ENCODE results near the gene KCNQ4. TPM values are rescaled to one million over a fixed set of nuclear protein-coding genes. Genes with fewer than 3 reads are reported as not detected.

The KCNQ4 gene
- polyA plus RNA-seq, 1 donor, result 2.0 TPM

DNA sequence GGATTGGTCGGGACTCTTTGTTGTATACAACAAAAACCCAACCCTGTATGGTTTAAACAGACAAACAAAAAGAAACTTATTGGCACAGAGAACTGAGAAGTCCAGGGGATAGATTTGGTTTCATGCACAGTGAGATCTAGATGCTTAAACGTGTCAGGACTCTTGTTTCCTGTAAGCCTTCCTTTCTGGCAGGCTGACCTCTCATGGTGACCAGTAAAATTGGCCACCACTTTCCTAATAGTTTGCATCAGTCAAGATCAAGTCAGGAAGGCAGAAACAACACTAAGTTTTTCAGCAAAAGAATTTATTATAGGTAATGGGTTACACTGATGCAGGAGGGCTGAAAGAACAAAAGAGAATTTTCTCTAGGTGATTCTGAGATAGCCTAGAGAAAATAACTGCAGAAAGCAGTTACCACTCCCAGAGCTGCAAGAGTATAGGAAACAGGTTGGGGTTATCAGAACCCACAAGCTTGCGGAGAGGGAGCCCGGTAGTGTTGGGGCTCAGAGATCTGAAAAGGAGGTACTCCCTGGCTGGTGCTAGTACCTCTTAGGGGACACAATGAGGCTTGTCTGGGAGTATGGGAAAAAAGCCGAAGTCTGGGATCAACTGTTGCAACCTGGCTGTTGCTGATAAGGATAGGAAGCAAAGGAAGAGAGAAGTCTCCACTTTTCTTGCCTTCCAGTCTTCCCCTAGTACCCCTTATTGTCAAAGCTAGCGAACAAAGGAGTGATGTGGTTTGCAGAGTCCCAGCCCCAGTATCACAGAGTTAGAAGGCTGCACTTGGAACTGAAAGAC is 57.1 kb downstream of the KCNQ4 start:
- DNase-seq, result no peak

DNA sequence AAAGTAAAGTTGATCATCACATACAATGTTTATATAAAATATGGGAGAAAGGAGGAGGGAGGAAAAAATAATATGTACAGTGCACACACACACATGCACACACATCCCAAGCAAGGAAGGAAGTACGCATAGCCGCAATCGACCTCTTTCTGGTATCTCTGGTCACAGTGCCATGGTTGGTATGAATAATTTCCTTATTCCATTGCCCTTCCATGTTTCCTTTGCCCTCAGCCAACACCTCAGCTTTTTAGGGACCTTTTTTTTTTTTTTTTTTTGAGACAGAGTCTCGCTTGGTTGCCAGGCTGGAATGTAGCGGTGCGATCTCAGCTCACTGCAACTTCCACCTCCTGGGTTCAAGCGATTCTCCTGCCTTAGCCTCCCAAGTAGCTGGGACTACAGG is 58.0 kb downstream of the KCNQ4 start:
- no peak for DNase-seq

- no peak for DNase-seq
Observed at GRCh38 chr1:40842207-40842606, 58.6 kb downstream of the KCNQ4 start.

DNA sequence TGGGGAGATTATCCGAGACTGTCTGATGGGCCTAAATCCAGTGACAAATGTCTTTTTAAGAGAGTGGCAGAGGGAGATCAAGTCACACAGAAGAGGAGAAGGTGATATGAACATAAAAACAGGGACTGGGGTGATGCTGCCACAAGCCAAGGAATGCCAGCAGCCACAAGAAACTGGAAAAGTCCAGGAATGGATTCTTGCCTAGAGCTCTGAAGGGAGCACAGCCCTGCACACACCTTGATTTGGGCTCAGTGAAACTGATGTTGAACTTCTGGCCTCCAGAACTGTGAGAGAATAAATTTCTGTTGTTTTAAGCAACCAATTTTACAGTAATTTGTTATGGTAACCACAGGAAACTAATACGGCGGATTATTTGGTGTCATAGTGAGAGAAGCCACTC is 59.1 kb downstream of the KCNQ4 start:
- no peak for DNase-seq

- DNase-seq, result no peak
Observed at GRCh38 chr1:40844079-40844478, 60.5 kb downstream of the KCNQ4 start.

- DNase-seq, result no peak
Observed at GRCh38 chr1:40844887-40845878, 61.6 kb downstream of the KCNQ4 start.

DNA sequence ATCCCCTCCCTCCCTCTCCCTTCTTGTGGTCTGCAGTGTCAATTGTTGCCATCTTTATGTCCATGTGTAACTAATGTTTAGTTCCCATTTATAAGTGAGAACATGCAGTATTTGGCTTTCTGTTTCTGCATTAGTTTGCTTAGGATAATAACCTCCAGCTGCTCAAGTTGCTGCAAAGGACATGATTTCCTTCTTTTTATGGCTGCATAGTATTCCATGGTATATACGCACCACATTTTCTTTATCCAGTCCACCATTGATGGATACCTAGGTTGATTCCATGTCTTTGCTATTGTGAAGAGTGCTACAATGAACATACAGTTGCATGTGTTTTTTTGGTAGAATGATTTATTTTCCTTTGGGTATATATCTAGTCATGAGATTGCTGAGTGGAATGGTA is 62.3 kb downstream of the KCNQ4 start:
- DNase-seq, result no peak

DNA sequence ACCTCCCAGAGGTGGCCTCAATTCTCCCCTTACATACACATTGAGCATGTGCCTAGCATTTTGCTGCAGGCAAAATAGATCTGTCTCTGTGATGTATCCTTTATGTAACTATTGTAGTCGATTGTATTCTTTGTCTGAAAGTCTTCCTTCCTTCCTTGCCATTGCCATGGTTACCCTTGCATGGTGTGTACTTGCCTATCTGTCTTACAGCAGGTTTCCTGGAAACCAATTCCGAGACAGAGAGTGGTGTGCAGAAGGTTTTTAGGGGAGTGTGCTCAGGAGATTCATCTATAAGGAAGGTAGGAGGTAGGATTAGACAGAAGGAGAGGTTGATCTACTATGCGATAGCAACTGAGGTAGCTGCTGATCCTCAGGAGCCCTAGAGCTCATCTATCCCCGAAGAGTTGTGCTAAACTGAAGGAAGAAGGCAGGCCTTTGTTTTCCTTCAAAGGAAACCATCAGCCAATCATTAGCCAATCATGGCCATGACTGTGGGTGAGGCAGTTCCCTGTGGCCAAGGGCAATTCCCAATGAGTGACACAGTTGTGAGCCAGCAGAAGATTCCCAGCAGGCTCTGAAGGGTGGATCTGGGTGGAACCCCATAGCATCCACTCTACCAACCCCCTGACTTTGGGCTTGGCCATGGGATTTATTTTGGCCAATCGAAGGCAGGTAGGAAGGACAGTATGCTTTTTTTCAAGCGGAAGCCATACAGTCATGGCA is 63.6 kb downstream of the KCNQ4 start:
- no peak for DNase-seq

GRCh38 chr1:40848530-40849189 is 65.1 kb downstream of the KCNQ4 start:
- peak; percentile 66 for DNase-seq

DNA sequence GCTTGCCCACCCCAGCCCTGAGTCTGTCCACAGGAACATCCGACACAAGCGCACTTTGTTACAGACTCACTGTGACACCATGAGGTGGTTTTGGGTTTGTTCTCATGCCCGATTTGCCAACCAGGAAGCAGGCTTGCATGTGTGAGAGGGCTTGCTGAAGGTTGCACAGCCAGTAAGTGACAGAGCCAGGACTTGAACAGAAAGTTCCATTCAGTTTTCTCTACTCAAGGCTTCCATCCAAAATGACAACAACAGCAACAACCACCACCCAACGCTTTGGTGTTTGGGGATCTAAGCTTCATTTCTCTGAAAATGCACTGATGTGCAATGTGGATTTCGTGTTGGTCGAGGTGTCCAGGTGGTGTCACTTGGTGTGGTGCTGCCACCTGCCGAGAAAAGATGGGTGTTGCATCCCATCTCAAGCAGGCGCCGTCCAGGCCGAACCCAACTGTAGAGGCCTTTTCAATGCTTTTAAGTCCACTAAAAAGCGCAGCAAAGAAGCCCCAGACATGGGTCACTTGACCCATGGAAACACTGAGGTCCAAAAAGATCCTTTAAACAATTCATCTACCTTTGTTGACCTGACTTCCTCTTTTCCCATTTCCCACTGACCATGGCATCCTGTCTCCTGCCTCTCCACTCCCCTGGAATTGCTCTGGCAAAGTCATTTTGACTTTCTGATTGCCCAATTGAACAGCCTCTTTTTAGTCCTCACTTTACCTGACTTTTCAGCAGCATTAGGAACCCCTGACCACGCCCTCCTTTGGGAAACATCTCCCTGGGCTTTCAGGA is 66.4 kb downstream of the KCNQ4 start:
- peak; percentile 67 for DNase-seq

DNA sequence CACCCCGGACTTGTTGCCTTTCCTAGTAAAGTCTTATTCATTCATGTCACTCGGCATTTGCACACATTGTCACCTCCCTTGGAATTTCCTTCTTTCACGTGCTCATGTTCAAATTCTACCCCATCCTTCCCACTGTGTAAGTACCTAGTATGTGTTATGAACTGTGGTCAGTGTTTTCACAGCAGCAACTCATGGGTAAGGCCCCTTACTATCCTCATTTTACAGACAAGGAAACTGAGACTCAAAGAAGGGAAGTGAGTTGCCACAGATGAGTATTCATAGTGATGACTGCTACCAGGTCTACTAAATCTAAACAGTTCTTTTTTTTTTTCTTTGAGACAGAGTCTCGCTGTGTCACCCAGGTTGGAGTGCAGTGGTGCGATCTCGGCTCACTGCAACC is 68.1 kb downstream of the KCNQ4 start:
- no peak for DNase-seq

DNA sequence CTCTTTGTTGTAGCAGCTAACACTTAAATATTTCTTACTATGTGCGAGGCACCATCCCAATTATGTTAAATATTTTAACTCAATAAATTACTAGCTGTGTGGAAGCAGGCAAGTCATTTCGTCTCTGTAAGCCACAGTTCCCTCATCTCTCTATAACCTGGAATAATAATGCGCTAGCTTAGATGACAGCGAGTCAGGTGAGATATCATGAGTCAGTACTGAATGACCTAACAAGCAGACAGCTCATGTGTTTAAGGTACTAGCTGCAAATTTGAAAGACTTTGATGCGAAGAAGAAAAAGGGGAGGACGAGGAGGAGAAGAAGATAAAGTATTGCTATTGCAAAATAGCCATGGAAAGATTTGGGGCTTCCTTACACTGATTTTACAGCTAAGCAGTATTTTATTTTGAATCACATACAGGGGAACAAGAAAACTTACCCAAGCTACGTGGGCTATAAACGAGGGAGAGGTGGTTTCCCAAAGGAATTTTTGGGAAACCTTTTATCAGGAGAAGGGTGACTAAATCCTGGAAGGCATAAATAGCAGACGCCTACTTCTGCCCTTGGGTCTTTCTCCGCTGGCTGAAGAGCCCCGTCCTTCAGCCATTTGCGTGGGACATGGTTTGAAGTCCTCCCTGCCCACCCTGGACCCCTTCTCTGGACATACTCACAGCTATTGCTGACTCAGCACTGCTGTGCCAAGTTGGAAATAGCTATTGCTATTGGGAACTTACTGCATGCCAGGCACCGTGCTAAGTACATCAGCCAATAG is 69.7 kb downstream of the KCNQ4 start:
- no peak for DNase-seq

- no peak for DNase-seq
Observed at GRCh38 chr1:40853885-40854170, 70.2 kb downstream of the KCNQ4 start.

DNA sequence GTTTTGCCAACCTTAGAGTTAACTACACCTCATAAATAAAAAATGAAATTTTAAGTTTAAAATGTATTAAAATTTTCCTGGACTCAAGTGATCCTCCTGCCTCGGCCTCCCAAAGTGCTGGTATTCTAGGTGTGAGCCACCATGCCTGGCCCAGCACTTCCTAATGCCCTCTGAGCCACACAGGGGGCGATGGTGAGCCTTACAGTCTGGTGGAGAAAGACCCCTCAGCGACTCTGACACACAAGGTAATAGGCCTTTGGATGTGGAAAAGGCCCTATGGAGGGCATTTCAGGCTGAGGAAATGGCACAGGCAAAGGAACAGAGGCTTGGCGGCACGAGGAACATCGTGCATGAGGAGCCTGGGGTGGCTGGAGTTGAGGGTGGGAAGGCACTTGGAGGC is 71.9 kb downstream of the KCNQ4 start:
- DNase-seq, result no peak

DNA sequence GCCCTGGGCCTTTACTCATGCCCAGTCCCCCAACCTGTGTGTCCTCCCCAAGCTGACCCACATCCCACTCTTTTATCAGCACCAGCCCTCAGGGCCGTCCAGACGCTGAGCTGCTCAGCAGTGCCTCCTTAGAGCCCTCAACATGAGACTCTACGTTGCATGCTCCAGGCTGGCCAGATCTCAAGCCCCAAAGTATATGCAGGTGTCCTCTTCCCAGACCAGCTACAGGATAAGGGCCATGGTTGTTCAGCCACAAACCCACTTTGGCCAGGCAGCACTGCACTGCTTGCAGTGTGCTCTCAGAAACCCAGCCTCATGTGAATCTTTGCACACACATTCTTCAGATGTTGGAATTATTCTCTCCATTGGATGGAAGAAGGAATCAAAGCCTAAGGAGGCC is 72.5 kb downstream of the KCNQ4 start:
- no peak for DNase-seq

- no peak for DNase-seq
Observed at GRCh38 chr1:40856656-40857302, 73.2 kb downstream of the KCNQ4 start.

DNA sequence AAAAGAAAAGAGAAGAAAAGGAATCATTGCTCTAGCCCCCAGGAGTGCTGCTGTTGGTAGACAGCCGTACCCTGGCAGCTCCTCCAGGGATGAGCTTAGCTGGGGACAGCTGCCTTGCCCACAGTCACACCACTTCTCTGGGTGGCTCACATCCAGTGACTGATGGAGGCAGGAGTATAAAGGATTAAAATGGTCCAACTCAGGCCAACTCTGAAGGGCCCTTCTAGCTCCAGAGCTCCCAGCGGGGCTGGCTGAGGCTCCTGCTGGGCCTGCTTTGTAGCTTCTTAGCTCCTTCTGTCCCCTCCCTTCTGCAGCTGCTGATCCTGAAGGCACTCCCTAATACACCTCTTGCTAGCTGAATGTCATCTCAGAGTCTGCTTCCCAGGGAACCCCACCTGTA is 74.2 kb downstream of the KCNQ4 start:
- no peak for DNase-seq

- no peak for DNase-seq
Observed at GRCh38 chr1:40858856-40859416, 75.3 kb downstream of the KCNQ4 start.

- no peak for DNase-seq
Observed at GRCh38 chr1:40860706-40861223, 77.2 kb downstream of the KCNQ4 start.

Data from left kidney (tissue), 2 donors.